Measurements from ENCODE around the gene DCAF15.

DCAF15 gene

GRCh38 chr19:13930402-13930801 lies 21.9 kb upstream of the DCAF15 start:
- DNase-seq (ENCODE audit: low read depth), result no peak

GRCh38 chr19:13931391-13932148 lies 20.7 kb upstream of the DCAF15 start:
- DNase-seq (ENCODE audit: low read depth), result no peak

GRCh38 chr19:13932149-13932637 lies 20.1 kb upstream of the DCAF15 start:
- no peak for DNase-seq (ENCODE audit: low read depth)

GRCh38 chr19:13932911-13933393 lies 19.4 kb upstream of the DCAF15 start:
- no peak for DNase-seq (ENCODE audit: low read depth)

- DNase-seq (ENCODE audit: low read depth), result no peak
Observed at GRCh38 chr19:13934785-13935109, 17.6 kb upstream of the DCAF15 start.

GRCh38 chr19:13935765-13936510 lies 16.4 kb upstream of the DCAF15 start:
- no peak for DNase-seq (ENCODE audit: low read depth)

GRCh38 chr19:13937479-13938300 lies 14.6 kb upstream of the DCAF15 start:
- DNase-seq (ENCODE audit: low read depth), result no peak

GRCh38 chr19:13938301-13939064 lies 13.8 kb upstream of the DCAF15 start, which contains the start of gene PODNL1:
TSS of gene PODNL1 (minus strand) at chr19:13938417. CDS start at chr19:13938181, 236 bp downstream.
- no peak for DNase-seq (ENCODE audit: low read depth)

GRCh38 chr19:13942023-13942684 lies 10.2 kb upstream of the DCAF15 start:
- DNase-seq (ENCODE audit: low read depth), result no peak

GRCh38 chr19:13946414-13946813 lies 5.9 kb upstream of the DCAF15 start:
- no peak for DNase-seq (ENCODE audit: low read depth)

GRCh38 chr19:13951043-13951442 lies 1.3 kb upstream of the DCAF15 start:
- DNase-seq (ENCODE audit: low read depth), result no peak

GRCh38 chr19:13951799-13952153 lies 533 bp upstream of the DCAF15 start:
- DNase-seq (ENCODE audit: low read depth), result no peak

- DNase-seq (ENCODE audit: low read depth), result no peak
Observed at GRCh38 chr19:13952931-13953531, 722 bp downstream of the DCAF15 start.

- DNase-seq (ENCODE audit: low read depth), result no peak
Observed at GRCh38 chr19:13954185-13954584, 1.9 kb downstream of the DCAF15 start.

- DNase-seq (ENCODE audit: low read depth), result no peak
Observed at GRCh38 chr19:13955662-13956364, 3.5 kb downstream of the DCAF15 start.

- DNase-seq (ENCODE audit: low read depth), result no peak
Observed at GRCh38 chr19:13956365-13956744, 4.0 kb downstream of the DCAF15 start.

GRCh38 chr19:13957051-13957450 lies 4.7 kb downstream of the DCAF15 start:
- DNase-seq (ENCODE audit: low read depth), result no peak

- DNase-seq (ENCODE audit: low read depth), result no peak
Observed at GRCh38 chr19:13958043-13958442, 5.7 kb downstream of the DCAF15 start.

- DNase-seq (ENCODE audit: low read depth), result no peak
Observed at GRCh38 chr19:13959141-13959961, 7.0 kb downstream of the DCAF15 start.

Data from stimulated activated CD8-positive, alpha-beta memory T cell treated with anti-CD3 and anti-CD28 coated beads, Interleukin-12 subunit alpha, Interleukin-12 subunit beta, amount 100 ng/mL, for 4 hours (primary cell).